GM18520 (cell line): ENCODE results near the gene CDYL.
"Not testable (repeated sequence)": the region's sequence is repeated elsewhere in the genome, so short reads cannot be mapped to it uniquely, and the experiment has no call there.

Source experiments
- ATAC-seq: cut with Tn5 transposase; IDR thresholded peaks from one replicate; pipeline ENCODE4 v1.9.1; 2021; ENCODE audit not compliant: unreplicated experiment

The CDYL gene

GRCh38 chr6:4803343-4803744 lies 27.1 kb downstream of the CDYL start:
- no peak for ATAC-seq

DNA sequence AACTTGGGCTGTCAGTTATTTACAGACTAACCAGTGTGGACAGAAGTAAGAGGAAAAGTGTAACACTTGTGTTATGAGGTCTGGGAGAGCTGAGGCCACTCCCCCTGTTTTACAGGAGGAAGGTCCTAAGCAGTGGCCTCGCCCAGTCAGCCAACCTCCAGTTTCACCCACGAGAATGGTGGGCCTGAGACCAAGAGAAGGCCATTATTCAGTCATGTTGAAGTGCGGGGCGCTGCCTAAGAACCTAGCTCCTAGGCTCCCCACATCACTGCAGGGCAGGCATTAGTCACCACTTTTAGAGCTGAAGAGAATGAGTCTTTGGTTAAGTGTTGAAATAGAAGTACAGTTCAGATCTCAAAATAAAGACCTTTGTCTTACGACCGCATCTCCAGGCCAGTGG lies 27.9 kb downstream of the CDYL start:
- ATAC-seq, result no peak

DNA sequence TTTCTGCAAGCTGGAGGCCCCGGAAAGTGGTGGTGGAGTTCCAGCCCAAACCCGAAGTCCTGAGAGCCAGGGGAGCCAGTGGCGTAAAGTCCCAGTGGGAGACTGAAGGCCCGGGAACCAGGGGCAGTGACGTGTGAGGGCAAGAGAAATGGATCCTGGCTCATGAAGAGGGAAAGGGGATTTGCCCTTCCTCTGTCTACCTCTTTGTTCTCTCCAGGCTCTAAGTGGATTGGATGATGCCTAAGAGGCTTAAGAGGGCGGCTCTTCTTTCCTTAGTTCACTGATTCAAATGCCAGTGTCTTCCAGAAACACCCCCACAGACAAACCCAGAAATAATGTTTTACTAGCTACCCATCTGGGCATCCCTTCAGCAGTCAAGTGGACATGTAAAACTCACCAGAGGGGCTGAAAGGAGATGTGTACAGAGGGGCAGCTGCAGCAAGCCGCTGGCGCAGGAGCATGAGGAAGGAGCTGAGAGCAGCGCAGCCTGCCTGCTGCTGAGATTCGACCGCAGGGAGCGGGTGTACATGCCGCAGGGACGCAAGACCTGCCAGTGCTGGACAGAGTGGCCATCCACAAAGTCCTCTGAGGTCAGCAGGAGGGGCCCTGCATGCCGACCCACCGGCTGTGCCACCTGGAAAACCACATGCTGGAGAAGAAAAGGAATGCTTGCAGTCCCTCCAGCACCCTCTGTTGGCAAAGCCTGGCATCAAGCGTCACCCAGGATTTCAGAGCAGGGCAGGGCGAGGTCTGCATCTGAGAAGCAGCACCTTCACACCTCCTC lies 29.5 kb downstream of the CDYL start:
- no peak for ATAC-seq

- no peak for ATAC-seq
Observed at GRCh38 chr6:4806337-4806725, 30.1 kb downstream of the CDYL start.

GRCh38 chr6:4806791-4807190 lies 30.6 kb downstream of the CDYL start:
- no peak for ATAC-seq

GRCh38 chr6:4808396-4808795 lies 32.2 kb downstream of the CDYL start:
- no peak for ATAC-seq

- no peak for ATAC-seq
Observed at GRCh38 chr6:4809999-4810918, 34.1 kb downstream of the CDYL start.

GRCh38 chr6:4812068-4812467 lies 35.9 kb downstream of the CDYL start:
- ATAC-seq, result no peak

DNA sequence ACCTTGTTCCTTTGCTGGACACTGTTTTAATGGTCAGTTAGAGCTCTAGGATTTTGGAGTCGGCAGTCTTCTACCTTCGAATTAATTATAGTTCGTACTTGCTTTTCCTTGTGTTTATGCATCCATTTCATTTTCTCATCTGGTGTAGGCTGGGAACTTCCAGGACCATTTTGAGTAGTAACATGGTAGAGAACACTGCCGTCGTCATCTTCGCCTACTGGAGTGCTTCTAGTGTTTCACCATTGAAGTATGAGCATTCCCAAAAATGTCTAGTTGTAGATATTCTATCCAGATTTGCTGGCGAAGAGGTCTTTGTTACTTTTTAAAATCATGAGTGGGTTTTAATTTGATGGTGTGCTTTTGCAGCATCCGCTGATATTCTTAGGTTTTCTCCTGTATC lies 36.9 kb downstream of the CDYL start:
- no peak for ATAC-seq

DNA sequence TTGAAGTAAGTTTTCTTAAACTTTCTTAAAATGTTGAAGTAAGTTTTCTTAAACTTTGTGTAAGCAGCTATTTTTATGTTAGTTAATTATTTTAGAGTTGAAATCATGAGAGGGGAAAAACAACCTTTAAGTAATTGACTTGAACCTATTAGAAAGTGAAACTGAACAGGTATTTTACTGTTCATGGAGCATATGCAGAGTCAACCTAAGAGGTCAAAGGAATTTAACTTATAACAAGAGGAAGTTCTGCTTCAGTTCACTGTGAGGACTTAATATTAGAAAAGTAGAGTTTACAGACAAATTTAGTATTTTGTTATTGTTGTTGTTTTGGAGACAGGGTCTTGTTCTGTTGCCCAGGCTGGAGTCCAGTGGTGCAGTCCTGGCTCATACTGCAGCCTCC lies 38.0 kb downstream of the CDYL start:
- ATAC-seq, result no peak

- ATAC-seq, result no peak
Observed at GRCh38 chr6:4814987-4815386, 38.8 kb downstream of the CDYL start.

DNA sequence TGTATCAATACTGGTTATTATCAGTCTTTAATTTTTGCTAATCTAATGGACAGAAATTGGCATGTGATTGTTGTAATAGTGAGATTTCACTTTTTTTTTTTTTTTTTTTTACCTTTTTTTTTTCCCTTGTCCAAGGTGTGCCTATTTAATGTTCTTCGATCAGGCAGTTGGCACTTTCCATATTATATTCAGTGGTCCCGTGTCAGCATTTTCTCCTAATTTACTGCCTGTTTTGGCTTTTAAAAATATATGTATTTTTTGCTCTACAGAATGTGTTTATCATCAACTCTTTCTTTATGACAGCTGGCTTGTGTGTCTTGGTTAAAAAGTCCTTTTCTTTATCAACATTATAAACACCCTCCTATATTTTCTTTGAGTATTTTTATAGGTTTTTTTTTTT lies 39.4 kb downstream of the CDYL start:
- no peak for ATAC-seq

GRCh38 chr6:4816904-4817303 lies 40.7 kb downstream of the CDYL start:
- ATAC-seq, result no peak

DNA sequence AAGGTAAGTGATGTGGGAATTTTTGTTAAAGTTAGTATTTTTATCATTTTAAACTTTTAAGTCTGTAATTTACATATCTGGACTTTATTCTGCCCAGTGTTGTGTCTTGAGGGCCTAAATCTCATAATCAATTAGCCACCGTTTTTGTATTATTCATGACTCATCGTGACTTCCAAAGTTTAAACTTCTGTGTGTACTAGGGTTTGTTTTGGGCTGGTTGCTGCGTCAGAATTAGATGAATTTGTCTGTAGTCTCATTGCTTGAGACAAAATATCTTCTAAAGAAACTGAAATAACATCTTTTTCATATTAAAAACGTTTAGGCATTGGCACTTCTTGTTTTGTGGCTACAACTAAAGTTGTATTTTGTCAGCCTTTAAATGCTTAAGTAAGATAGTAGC lies 41.3 kb downstream of the CDYL start:
- ATAC-seq, result no peak

GRCh38 chr6:4818272-4818938 lies 42.2 kb downstream of the CDYL start:
- no peak for ATAC-seq

DNA sequence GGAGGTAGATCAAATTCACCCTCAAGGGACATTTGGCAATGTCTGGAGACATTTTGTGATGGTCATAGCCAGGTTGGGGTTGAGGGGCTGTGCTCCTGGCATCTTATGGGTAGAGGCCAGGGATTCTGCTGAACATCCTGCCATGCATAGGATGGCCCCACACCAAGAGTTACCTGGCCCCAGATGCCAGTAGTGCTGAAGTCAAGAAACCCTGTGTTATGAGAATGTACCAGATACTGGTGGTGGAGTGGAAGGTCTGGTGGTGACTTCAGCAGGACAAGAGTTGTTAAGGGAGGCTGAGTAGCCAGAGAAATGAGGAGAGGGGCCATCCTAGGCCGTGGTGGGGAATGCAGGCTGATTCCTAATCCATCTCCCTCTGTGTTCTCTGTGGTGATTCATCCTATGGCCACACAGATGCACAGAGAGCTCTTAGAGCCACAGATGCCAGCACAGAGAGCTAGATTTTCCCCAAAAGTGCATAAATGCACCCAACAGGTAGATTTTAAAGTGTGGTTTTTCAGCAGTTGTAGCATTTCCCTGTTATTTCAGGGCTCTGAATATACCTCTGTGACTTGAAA lies 43.6 kb downstream of the CDYL start:
- no peak for ATAC-seq

- no peak for ATAC-seq
Observed at GRCh38 chr6:4820704-4821276, 44.6 kb downstream of the CDYL start.

DNA sequence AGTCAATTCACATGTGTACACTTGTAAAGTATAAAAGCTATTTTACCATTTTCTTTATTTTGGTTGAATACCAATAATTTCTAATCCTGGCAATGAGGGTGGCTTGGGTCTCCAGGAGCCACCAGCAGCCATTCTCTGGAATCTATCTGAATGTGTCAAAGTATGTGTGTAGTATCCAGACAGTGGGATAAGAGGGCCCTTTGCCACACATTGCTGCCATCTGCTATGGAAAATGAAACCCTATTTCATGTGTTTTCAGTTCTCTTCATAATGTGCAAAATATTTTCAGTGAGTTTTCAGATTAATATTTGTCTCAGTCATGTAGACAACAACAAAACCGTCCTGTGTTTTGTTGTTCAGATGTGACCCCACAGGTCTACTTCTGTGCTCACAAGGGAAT lies 46.3 kb downstream of the CDYL start:
- no peak for ATAC-seq

DNA sequence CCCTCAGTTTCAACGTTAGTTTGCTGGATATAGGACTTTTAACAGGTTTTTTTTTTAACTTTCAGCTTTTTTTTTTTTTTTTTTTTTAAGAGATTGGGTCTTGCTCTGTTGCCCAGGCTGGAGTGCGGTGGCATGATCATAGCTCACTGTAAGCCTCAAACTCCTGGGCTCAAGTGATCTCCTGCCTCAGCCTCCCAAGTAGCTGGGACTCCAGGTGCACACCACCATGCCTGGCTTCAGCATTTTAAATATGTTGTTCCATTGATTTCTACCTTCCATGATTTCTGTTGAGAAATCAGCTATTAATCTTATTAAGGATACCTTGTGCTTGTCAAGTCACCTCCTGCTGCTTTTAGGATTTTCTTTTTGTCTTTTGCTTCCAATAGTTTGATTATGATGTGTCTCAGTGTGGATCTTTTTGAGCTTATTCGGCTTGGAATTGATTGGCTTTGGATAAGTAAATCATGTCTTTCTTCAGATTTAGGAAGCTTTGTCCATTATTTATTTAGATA lies 52.0 kb downstream of the CDYL start:
- ATAC-seq, result no peak

DNA sequence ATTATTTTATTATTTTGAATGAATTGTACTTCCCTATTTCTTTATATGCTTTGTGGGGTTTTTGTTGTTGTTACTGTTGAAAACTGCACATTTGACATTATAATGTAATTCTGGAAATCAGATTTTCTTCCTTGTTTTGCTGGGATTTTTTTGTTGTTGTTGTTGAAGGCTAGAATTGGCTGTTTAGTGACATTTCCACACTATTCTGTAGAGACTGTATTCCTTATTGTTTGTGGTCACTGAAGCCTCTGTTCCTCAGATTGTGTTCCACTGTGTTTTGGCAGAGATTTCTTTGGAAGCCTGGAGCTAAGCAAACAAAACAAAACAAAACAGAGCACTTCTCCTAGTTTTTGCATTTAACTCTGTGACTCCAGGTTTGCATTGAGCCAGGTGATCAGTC lies 52.9 kb downstream of the CDYL start:
- no peak for ATAC-seq

GRCh38 chr6:4835540-4835939 lies 59.3 kb downstream of the CDYL start:
- not testable (repeated sequence) for ATAC-seq
